Airway epithelial cell (primary cell): ENCODE measurements around the gene HSD17B3. TPM values are rescaled to one million over a fixed set of nuclear protein-coding genes. Genes with fewer than 3 reads are reported as not detected.

Source experiments
- total RNA-seq: library from RNA; depleted of rRNA; stranded (reverse); fragments of >200 nt; gene quantifications from 2 replicates; pipeline ENCODE4 v1.2.3, GENCODE V29; 2015

Gene HSD17B3
- 0.93 and 1.6 TPM in 2 replicates for total RNA-seq

DNA sequence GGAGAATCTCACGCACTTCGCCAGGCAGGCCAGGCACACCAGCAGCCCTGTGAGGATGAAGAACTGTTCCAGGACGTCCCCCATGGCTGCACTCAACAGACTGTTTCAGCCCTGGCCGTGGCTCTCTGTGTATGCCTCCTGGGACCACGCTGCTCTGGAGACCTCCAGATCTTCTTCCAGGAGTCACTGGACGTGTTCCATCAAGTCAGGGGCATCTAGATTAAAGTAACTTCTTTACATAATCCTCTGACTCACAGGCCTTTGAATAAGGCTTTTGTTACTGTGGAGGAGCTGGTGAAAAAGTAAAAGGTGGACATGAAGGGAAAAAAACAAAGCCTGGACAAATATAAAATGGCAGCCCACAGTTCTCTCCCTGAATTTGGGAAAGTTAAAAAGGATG lies at the start of gene HSD17B3:
TSS of gene HSD17B3 (minus strand) at position 156 of the 400 bp plus-strand sequence. CDS start at position 84, 72 bp downstream.

Other genes with a start within 250 kb of the HSD17B3 start
- gene SLC35D2, start 81.5 kb upstream of the HSD17B3 start, total RNA-seq = 12.7 and 13.5 TPM in 2 replicates
- gene ZNF367, start 116.2 kb upstream of the HSD17B3 start, total RNA-seq = 2.8 and 5.0 TPM in 2 replicates
- gene HABP4, start 148.0 kb upstream of the HSD17B3 start, total RNA-seq = 5.4 and 5.6 TPM in 2 replicates